ENCODE data around the gene OTOL1. TPM values are rescaled to one million over a fixed set of nuclear protein-coding genes. Genes with fewer than 3 reads are reported as not detected.
"Not testable (repeated sequence)": the region's sequence is repeated elsewhere in the genome, so short reads cannot be mapped to it uniquely, and the experiment has no call there.

OTOL1 gene
- total and polyA plus RNA-seq, 5 experiments from 2014 or later, result not detected

GRCh38 chr3:161490845-161491244, 5.8 kb upstream of the OTOL1 start:
- H3K9me3 Mint-ChIP-seq, result peaks cover 0 to 14% (median 8%) of the 10 kb centered on the region in 9 donors
- H3K36me3 Mint-ChIP-seq, POLR2A ChIA-PET, ATAC-seq, DNase-seq, H3K27ac Mint-ChIP-seq, H3K4me3 Mint-ChIP-seq, H3K4me1 Mint-ChIP-seq: not testable (repeated sequence)
- peaks cover 6 to 50% (median 10%) of the 10 kb centered on the region in 5 donors for H3K27me3 Mint-ChIP-seq

GRCh38 chr3:161498259-161498921, 1.8 kb downstream of the OTOL1 start:
- POLR2A ChIA-PET, result no interaction called here
- Mint-ChIP-seq H3K9me3 (peaks cover 0 to 15% (median 8%) of the 10 kb centered on the region in 9 donors), H3K27me3 (peaks cover 3 to 39% (median 10%) of the 10 kb centered on the region in 5 donors), H3K4me3 (no peak overlapping the region), H3K36me3 (no peaks in the 10 kb centered on the region), H3K4me1 (no peaks in the 10 kb centered on the region), H3K27ac (no peak overlapping the region)
- no peak for ATAC-seq
- DNase-seq, result no peak

GRCh38 chr3:161500068-161500796, 3.6 kb downstream of the OTOL1 start:
- Mint-ChIP-seq H3K27ac (no peak overlapping the region), H3K9me3 (peaks cover 0 to 11% (median 1%) of the 10 kb centered on the region in 9 donors), H3K27me3 (peaks cover 0 to 25% (median 7%) of the 10 kb centered on the region in 5 donors), H3K4me1 (no peaks in the 10 kb centered on the region), H3K36me3 (no peaks in the 10 kb centered on the region), H3K4me3 (no peak overlapping the region)
- ATAC-seq (no peak), DNase-seq (no peak)
- POLR2A ChIA-PET, result no interaction called here

DNA sequence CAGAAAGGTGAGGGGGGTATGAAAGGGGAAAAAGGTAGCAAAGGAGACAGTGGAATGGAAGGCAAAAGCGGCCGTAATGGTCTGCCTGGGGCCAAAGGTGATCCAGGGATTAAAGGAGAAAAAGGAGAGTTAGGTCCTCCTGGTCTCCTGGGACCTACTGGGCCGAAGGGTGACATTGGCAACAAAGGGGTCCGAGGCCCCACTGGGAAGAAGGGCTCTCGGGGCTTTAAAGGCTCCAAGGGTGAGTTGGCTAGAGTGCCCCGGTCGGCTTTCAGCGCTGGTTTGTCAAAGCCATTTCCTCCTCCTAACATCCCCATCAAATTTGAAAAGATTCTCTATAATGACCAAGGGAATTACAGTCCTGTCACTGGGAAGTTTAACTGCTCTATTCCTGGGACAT, 6.7 kb downstream of the OTOL1 start:
- no peak for DNase-seq
- no peak overlapping the region for H3K4me3 Mint-ChIP-seq
- POLR2A ChIA-PET, result no interaction called here
- no peak overlapping the region for H3K27ac Mint-ChIP-seq
- no peaks in the 10 kb centered on the region for H3K4me1 Mint-ChIP-seq
- peaks cover 0 to 19% (median 6%) of the 10 kb centered on the region in 5 donors for H3K27me3 Mint-ChIP-seq
- ATAC-seq, result no peak
- H3K36me3 Mint-ChIP-seq, result no peaks in the 10 kb centered on the region
- H3K9me3 Mint-ChIP-seq, result no peaks in the 10 kb centered on the region

GRCh38 chr3:161508852-161509477, 12.4 kb downstream of the OTOL1 start:
- Mint-ChIP-seq H3K4me3 (no peak overlapping the region), H3K4me1 (no peaks in the 10 kb centered on the region), H3K36me3 (no peaks in the 10 kb centered on the region), H3K27ac (peak overlapping the region in 1 of 10 donors; percentile 13), H3K9me3 (peaks cover 0 to 3% (median 0%) of the 10 kb centered on the region in 9 donors), H3K27me3 (peaks cover 0 to 8% (median 4%) of the 10 kb centered on the region in 5 donors)
- DNase-seq, result no peak
- POLR2A ChIA-PET, result no interaction called here
- no peak for ATAC-seq

DNA sequence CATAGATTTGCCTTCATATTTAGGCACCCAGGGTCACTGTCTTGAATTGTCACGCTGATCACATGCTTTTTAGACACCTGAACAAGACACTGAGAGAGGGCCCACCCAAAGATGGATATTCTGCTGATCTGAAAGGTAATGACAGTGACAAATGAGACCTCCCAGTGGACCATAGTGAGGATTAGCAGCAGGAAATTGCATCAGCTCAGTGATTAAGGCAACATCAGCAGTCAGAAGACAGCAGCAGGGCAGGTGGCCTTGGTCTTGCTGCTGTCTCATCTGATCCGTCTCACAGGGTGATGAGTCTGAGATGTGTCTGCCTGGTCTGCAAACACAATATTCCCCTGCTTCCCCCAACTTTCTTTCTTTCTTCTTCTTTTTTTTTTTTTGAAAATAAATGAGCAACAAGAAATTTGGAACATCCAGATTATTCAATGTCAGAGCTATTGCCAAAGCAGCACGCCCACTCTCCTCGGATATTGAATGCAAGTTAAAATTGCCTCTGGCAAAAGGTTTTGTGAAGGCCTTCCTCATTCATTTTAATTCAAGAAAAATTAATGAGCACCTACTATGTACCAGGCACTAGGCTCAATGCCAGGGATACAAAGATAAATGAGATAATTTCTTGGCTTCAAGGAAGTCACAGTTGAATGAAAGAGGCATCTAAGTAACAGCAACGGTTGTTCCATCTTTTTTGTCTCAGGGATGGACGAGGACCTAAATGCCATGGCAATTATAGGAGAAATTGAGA, 14.1 kb downstream of the OTOL1 start:
- DNase-seq (no peak), ATAC-seq (no peak)
- POLR2A ChIA-PET, result no interaction called here
- Mint-ChIP-seq H3K9me3 (peaks cover 0 to 3% (median 0%) of the 10 kb centered on the region in 9 donors), H3K27me3 (peaks cover 0 to 18% (median 8%) of the 10 kb centered on the region in 5 donors), H3K4me1 (no peaks in the 10 kb centered on the region), H3K27ac (no peak overlapping the region), H3K4me3 (no peak overlapping the region), H3K36me3 (no peaks in the 10 kb centered on the region)

DNA sequence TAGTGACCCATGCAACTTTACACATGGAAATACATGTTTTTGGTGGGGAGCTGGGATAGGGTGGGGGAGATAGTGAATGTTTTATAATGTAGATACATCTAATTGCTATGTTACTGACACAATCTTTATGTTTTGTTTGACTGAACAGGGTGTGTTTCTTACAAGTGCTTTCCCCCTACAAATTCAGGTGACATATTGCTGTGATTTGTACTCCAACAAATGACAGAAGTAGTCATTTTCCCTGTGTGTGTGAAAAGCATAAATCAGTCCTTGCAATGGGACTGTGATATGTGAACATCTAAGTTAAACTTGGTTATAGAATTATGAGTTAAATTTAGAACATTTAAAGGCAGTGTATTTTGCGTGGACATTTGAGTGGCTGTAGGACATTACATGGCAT, 27.3 kb downstream of the OTOL1 start:
- H3K9me3 Mint-ChIP-seq, result no peaks in the 10 kb centered on the region
- no peaks in the 10 kb centered on the region for H3K4me1 Mint-ChIP-seq
- H3K4me3 Mint-ChIP-seq, result no peak overlapping the region
- H3K36me3 Mint-ChIP-seq, result no peaks in the 10 kb centered on the region
- POLR2A ChIA-PET, result no interaction called here
- ATAC-seq (no peak), DNase-seq (no peak)
- H3K27me3 Mint-ChIP-seq, result peaks cover 0 to 4% (median 1%) of the 10 kb centered on the region in 5 donors
- H3K27ac Mint-ChIP-seq, result no peak overlapping the region

DNA sequence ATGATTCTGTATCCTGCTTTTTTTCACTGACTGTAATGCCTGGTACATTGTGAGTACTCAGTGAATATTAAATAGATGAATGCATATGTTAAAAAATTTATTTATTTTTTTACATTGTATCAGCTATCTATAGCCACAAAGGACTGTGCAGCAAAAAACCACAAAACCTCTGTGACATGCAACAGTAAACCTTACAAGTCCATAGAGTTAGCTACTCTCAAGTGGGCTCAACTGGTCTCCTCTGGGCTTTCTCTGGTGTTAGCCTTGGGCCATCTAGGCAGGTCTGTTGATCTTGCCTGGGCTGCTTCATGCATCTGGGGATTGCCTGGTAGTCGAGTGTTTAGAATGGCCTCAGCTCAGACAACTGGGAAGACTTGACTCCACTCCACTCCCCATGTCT, 35.3 kb downstream of the OTOL1 start:
- Mint-ChIP-seq H3K9me3 (no peaks in the 10 kb centered on the region), H3K36me3 (no peaks in the 10 kb centered on the region), H3K27ac (no peak overlapping the region), H3K4me1 (no peaks in the 10 kb centered on the region), H3K27me3 (peaks cover 0 to 3% (median 0%) of the 10 kb centered on the region in 5 donors), H3K4me3 (no peak overlapping the region)
- POLR2A ChIA-PET, result no interaction called here
- DNase-seq, result no peak
- no peak for ATAC-seq

DNA sequence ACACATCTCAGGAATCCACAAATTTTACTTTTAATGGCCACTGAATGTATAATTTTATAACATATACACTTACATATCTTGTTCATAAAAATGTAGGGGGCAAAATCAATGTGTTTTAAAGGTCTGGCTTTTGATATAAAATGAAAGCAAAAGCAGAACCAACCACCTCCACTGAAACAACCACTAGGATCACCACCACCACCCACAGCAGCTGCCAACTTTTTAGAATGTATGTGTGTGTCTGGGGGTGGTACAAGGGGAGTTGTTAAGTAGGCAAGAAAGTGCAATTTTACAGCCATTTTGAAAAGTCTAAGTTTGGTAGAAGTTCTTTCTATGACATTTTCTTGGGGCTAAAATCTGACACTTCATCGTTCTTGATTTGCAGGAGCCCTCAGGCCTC, 44.0 kb downstream of the OTOL1 start:
- H3K4me3 Mint-ChIP-seq, result no peak overlapping the region
- H3K4me1 Mint-ChIP-seq, result no peaks in the 10 kb centered on the region
- H3K27ac Mint-ChIP-seq, result no peak overlapping the region
- no peaks in the 10 kb centered on the region for H3K36me3 Mint-ChIP-seq
- POLR2A ChIA-PET, result no interaction called here
- H3K9me3 Mint-ChIP-seq, result peaks cover 0 to 2% (median 0%) of the 10 kb centered on the region in 9 donors
- no peak for DNase-seq
- peaks cover 0 to 5% (median 0%) of the 10 kb centered on the region in 5 donors for H3K27me3 Mint-ChIP-seq
- no peak for ATAC-seq

GRCh38 chr3:161545824-161546223, 49.2 kb downstream of the OTOL1 start:
- H3K36me3 Mint-ChIP-seq, result no peaks in the 10 kb centered on the region
- H3K4me3 Mint-ChIP-seq, result no peak overlapping the region
- POLR2A ChIA-PET, result no interaction called here
- H3K9me3 Mint-ChIP-seq, result peaks cover 0 to 4% (median 0%) of the 10 kb centered on the region in 9 donors
- DNase-seq, result no peak
- no peaks in the 10 kb centered on the region for H3K4me1 Mint-ChIP-seq
- H3K27ac Mint-ChIP-seq, result no peak overlapping the region
- ATAC-seq, result no peak
- peaks cover 0 to 5% (median 0%) of the 10 kb centered on the region in 5 donors for H3K27me3 Mint-ChIP-seq

- H3K4me3 Mint-ChIP-seq, result no peak overlapping the region
- no peak for ATAC-seq
- POLR2A ChIA-PET, result no interaction called here
- H3K27ac Mint-ChIP-seq, result no peak overlapping the region
- DNase-seq, result no peak
- H3K9me3 Mint-ChIP-seq, result peaks cover 0 to 4% (median 0%) of the 10 kb centered on the region in 9 donors
- no peaks in the 10 kb centered on the region for H3K36me3 Mint-ChIP-seq
- no peaks in the 10 kb centered on the region for H3K4me1 Mint-ChIP-seq
- H3K27me3 Mint-ChIP-seq, result peaks cover 0 to 16% (median 2%) of the 10 kb centered on the region in 5 donors
Observed at GRCh38 chr3:161548301-161548700, 51.7 kb downstream of the OTOL1 start.

DNA sequence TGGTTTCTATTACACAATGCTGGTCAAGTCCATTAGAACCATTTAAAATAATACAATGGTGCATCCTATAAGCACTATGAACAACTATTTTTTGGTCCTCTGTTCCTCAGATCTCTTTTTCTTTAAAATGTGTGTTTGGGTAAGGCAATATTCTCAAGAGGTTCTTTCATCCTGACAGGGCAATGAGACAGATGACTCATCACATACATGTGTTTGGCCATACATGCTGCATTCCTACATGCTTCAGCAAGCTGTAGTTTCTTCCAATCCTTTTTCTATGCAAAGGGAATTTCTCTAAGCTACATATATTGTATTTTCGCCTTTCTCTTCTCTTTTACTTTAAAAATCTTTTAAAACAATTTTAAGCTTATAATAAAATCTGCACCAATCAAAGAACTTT, 52.7 kb downstream of the OTOL1 start:
- POLR2A ChIA-PET, result no interaction called here
- Mint-ChIP-seq H3K27ac (no peak overlapping the region), H3K9me3 (peaks cover 0 to 4% (median 0%) of the 10 kb centered on the region in 9 donors), H3K36me3 (no peaks in the 10 kb centered on the region), H3K27me3 (peaks cover 0 to 14% (median 3%) of the 10 kb centered on the region in 5 donors), H3K4me3 (no peak overlapping the region), H3K4me1 (no peaks in the 10 kb centered on the region)
- ATAC-seq (no peak), DNase-seq (no peak)

All from naive thymus-derived CD8-positive, alpha-beta T cell (primary cell).